Right lobe of liver (tissue), 6 donors: ENCODE measurements around the gene PACS2. TPM values are rescaled to one million over a fixed set of nuclear protein-coding genes. Genes with fewer than 3 reads are reported as not detected.

Experiments used
- ATAC-seq, 4 donors: fragments of 200-7000 bp; cut with Tn5 transposase; one replicate each; pipeline ENCODE4 v1.9.1; 2020; ENCODE audit warnings: mild to moderate bottlenecking in 4 of 4, moderate library complexity in 4 of 4
- DNase-seq, 3 donors: peaks; one replicate each; pipeline ENCODE4 v3.0.0-alpha.2; 2020
- H3K27ac ChIP-seq, 3 donors: fragments of 200-600 bp; one replicate each; pipeline ENCODE4 v1.8.0; 2022
- H3K27me3 ChIP-seq, 2 donors: fragments of 200-600 bp; one replicate each; pipeline ENCODE4 v1.8.0; 2022
- H3K36me3 ChIP-seq, 4 donors: fragments of 200-600 bp; sonication (generic) in 1 of 4; one replicate each; pipeline versions ENCODE4 v1.5.1 to v1.8.0; 2017 to 2022; ENCODE audit warnings: control low read depth in 1 of 4
- H3K4me1 ChIP-seq, 4 donors: fragments of 200-600 bp; sonication (generic) in 1 of 4; one replicate each; pipeline versions ENCODE4 v1.5.1 to v1.8.0; 2017 to 2022; ENCODE audit warnings: control low read depth in 1 of 4
- H3K4me3 ChIP-seq, 3 donors: fragments of 200-600 bp; one replicate each; pipeline ENCODE4 v1.8.0; 2022
- H3K9me3 ChIP-seq, 4 donors: fragments of 200-600 bp; sonication (generic) in 1 of 4; one replicate each; pipeline versions ENCODE4 v1.5.1 to v1.8.0; 2017 to 2022; ENCODE audit warnings: control low read depth in 1 of 4
- POLR2A ChIP-seq: fragments of 450-650 bp; IDR thresholded peaks from one replicate; pipeline ENCODE4 v1.6.1; 2017; ENCODE audit warnings: antibody characterized with exemption, mild to moderate bottlenecking
- WGBS: methylation state at CpG from one replicate; pipeline ENCODE4 v1.1.6; 2018; ENCODE audit warnings: low coverage, low lambda C conversion rate; ENCODE audit not compliant: insufficient coverage; ENCODE audit errors: missing lambda C conversion rate; 5-methylcytosine and 5-hydroxymethylcytosine counted together
- intact Hi-C, 2 donors: fragments of 100-400 bp; cut with DNase I; formaldehyde crosslinking; loops; one replicate each; pipeline versions ENCODE4 v1.11.2 to v1.14.1; 2022
- total RNA-seq, 6 experiments: library from RNA; depleted of rRNA in 2 of 6; stranded (reverse); fragments of >200 nt in 2 of 6; fragmentation: NEBNext Ultra II Directional in 3 of 6; extraction: Animal tissue kit (Norgen Biotek cat#: 25700) in 3 of 6; gene quantifications; one replicate each; pipeline versions ENCODE4 v1.1.0 to v1.2.4, GENCODE V29; 2016 to 2023
- TF ChIP-seq, protein P1 (sequence below), 4 donors: fragments of 200-600 bp in 3 of 4; fragments of 450-650 bp in 1 of 4; IDR thresholded peaks; one replicate each; pipeline versions ENCODE4 v1.5.1 to v1.8.0; 2016 to 2022; ENCODE audit warnings: antibody characterized with exemption in 4 of 4, mild to moderate bottlenecking in 2 of 4
- donor health status: DM: no; HTN: yes; CAD: no.
- donor health status: DM: no; HTN: no; CAD: no.
- donor health status: DM: no; HTN: no; CAD: no.
- donor health status: DM: no; HTN: yes; CAD: no.
- donor health status: DM: no; HTN: yes; CAD: no.

PACS2 gene
- total RNA-seq, 6 experiments from 2014 or later, result 19.8 to 26.7 (median 21.5) TPM

DNA sequence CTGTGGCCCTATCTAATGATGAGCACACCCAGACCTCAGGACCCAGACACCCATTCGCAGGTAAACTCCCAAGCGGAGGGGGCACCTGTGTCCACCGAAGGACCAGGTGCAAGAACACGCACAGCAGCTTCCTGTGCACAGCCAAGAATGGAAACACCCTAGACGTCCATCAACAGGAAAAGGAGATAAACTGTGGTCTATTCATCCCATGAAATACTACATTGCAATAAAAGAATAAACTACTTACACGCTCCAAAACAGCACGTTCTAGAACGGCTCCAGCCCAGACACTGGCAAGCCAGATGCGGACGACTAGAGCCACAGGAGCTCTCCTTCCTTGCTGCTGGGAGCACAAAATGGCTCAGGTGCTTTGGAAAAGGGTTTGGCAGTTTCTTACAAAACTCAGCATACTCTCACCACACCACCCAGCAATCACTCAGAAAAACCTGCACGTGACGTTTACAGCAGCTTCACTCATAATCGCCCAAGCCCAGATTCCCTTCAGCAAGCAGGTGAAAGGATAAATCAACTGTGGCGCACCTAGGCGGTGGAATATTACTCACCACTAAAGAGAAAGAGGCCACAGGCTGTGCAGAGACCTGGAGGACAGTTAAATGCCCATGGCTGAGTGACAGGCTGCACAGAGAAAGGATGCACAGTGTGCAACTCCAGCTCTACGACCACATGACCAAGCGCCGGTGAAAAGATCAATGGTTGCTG is 34.7 kb upstream of the PACS2 start:
- Histone ChIP-seq H3K27me3 (no peaks in the 10 kb centered on the region), H3K4me1 (peaks cover 0 to 13% (median 6%) of the 10 kb centered on the region in 4 donors), H3K9me3 (no peaks in the 10 kb centered on the region), H3K36me3 (no peaks in the 10 kb centered on the region), H3K4me3 (no peak overlapping the region), H3K27ac (no peak overlapping the region)
- no peak for ATAC-seq
- intact Hi-C loops, result loop anchor here (10.0 kb wide), 3 partner anchors 75 to 185 kb away; no protein-coding TSS in a partner anchor
- 86% methylated on average over 17 of the region's 18 CpGs for WGBS
- DNase-seq, result no peak
- TF ChIP-seq, protein P1, sequence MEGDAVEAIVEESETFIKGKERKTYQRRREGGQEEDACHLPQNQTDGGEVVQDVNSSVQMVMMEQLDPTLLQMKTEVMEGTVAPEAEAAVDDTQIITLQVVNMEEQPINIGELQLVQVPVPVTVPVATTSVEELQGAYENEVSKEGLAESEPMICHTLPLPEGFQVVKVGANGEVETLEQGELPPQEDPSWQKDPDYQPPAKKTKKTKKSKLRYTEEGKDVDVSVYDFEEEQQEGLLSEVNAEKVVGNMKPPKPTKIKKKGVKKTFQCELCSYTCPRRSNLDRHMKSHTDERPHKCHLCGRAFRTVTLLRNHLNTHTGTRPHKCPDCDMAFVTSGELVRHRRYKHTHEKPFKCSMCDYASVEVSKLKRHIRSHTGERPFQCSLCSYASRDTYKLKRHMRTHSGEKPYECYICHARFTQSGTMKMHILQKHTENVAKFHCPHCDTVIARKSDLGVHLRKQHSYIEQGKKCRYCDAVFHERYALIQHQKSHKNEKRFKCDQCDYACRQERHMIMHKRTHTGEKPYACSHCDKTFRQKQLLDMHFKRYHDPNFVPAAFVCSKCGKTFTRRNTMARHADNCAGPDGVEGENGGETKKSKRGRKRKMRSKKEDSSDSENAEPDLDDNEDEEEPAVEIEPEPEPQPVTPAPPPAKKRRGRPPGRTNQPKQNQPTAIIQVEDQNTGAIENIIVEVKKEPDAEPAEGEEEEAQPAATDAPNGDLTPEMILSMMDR (IDR thresholded peaks at IDR 0.05), result no peak
- no peak for TF ChIP-seq POLR2A

DNA sequence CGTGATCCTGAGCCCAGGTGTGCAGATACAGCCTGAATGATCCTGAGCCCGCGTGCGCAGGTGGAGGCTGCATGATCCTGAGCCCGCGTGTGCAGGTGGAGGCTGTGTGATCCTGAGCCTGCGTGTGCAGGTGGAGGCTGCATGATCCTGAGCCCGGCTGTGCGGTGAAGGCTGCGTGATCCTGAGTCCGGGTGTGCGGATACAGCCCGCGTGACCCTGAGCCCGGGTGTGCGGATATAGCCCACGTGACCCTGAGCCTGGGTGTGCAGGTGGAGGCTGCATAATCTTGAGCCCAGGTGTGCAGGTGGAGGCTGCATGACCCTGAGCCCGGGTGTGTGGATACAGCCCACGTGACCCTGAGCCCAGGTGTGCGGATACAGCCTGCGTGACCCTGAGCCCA is 34.0 kb upstream of the PACS2 start:
- Histone ChIP-seq H3K9me3 (no peaks in the 10 kb centered on the region), H3K4me1 (peaks cover 0 to 17% (median 7%) of the 10 kb centered on the region in 4 donors), H3K36me3 (no peaks in the 10 kb centered on the region), H3K27ac (no peak overlapping the region), H3K4me3 (no peak overlapping the region), H3K27me3 (no peaks in the 10 kb centered on the region)
- TF ChIP-seq, protein P1 (IDR thresholded peaks at IDR 0.05), result no peak
- no peak for TF ChIP-seq POLR2A
- 80% methylated on average over 1 of the region's 21 CpGs for WGBS
- no peak for DNase-seq
- no peak for ATAC-seq
- intact Hi-C loops, result loop anchor here (10.0 kb wide), 3 partner anchors 74 to 186 kb away; no protein-coding TSS in a partner anchor

DNA sequence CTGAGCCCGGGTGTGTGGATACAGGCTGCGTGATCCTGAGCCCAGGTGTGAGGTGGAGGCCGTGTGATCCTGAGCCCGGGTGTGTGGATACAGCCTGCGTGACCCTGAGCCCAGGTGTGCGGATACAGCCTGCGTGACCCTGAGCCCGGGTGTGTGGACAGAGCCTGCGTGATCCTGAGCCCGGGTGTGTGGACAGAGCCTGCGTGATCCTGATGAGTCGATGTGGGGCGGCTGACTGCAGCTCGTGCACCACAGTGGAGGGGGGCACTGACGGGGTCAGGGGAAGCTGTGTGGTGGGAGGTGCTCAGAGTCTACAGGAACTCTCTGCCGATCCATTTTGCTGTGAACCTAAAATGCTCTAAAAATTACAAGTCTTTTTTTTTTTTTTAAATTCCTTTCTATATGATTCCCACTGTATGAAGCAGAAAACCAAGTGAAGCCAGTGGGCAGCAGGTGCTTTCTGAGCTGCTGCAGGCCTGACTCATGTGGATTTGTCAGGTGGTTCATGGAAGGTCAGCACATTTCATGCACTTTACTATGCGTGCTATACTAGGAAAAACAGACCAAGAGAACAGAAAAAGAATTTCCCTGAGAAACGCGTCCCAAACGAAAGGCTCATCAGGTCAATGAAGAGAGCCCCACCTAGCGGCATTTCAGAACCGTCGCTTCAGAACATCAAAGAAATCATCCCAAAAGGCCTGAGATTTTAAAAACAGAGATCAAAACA is 33.0 kb upstream of the PACS2 start:
- TF ChIP-seq, protein P1 (IDR thresholded peaks at IDR 0.05), result peak; percentile 42 to 63 (median 59)
- TF ChIP-seq POLR2A, result no peak
- peak; percentile 10 to 45 (median 34) for ATAC-seq
- Histone ChIP-seq H3K27ac (no peak overlapping the region), H3K4me1 (peaks cover 0 to 27% (median 8%) of the 10 kb centered on the region in 4 donors), H3K36me3 (no peaks in the 10 kb centered on the region), H3K27me3 (no peaks in the 10 kb centered on the region), H3K4me3 (no peak overlapping the region), H3K9me3 (no peaks in the 10 kb centered on the region)
- DNase-seq, result no peak
- WGBS, result 43% methylated on average over 9 of the region's 23 CpGs
- intact Hi-C loops, result loop anchor here (10.0 kb wide), 3 partner anchors 73 to 187 kb away; no protein-coding TSS in a partner anchor

DNA sequence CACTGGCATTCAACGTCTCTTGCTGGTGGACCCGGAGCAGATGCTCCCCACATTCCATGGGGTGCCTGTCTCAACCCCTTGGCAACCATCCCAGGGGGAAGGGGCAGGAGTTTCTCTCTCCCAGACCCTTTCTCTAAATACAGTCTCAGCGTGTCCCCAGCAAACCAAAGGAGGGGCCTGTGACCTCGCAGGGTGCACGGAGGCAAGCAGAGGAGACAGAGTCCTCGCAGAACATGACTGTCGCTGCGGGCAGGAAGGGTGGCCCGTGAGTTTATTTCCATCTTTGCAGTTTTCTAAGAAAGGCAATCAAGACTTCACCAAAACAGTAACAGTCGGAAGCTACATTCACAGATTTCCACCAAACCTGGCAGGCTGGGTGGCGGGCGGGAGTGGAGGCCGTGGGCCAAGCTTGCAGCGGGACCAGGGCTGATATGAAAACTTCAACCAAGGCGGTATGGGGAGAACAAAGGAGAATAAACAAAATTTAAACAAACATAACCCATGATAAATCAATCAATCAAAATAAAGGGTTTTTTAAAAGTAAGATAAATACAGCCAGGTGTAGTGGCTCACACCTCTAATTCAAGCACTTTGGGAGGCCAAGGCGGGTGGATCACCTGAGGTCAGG is 32.3 kb upstream of the PACS2 start:
- DNase-seq, result no peak
- no peak overlapping the region for H3K27ac ChIP-seq
- intact Hi-C loops, result loop anchor here (10.0 kb wide), 3 partner anchors 73 to 187 kb away; no protein-coding TSS in a partner anchor
- peaks cover 0 to 33% (median 11%) of the 10 kb centered on the region in 4 donors for H3K4me1 ChIP-seq
- ATAC-seq, result no peak
- H3K9me3 ChIP-seq, result no peaks in the 10 kb centered on the region
- TF ChIP-seq, protein P1 (IDR thresholded peaks at IDR 0.05), result peak in 1 of 4 donors; percentile 2
- no peak for TF ChIP-seq POLR2A
- H3K4me3 ChIP-seq, result no peak overlapping the region
- H3K36me3 ChIP-seq, result no peaks in the 10 kb centered on the region
- WGBS, result 69% methylated on average over 16 of the region's 16 CpGs
- H3K27me3 ChIP-seq, result no peaks in the 10 kb centered on the region
